ENCODE data around the gene THOC5. TPM values are rescaled to one million over a fixed set of nuclear protein-coding genes. Genes with fewer than 3 reads are reported as not detected.

Gene THOC5
- total and polyA plus RNA-seq, 7 donors = 33.8 to 56.0 (median 45.8) TPM

DNA sequence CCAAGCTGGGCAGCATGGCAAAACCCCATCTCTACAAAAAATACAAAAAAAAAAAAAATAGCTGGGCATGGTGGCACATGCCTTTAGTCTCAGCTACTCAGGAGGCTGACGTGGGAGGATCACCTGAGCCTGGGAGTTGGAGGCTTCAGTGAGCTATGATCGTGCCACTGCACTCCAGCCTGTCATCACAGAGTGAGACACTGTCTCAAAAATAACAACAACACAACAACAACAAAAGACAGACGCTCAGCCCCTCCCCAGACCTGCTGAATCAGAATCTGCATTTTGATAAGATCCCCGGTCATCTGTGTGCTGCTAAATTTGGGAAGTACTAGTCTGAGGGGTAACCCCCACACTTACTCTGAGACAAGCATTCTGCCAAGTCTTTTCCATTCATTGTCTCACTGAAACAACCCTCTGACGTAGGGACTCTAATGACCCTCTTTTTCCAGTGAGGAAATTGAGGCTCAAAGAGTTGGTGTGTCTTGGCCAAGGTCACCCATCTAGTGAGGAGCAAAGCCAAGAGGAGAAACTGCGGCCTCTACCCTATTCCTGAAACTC lies 66.1 kb downstream of the THOC5 start:
- H3K4me3 ChIP-seq = no peak overlapping the region
- TF ChIP-seq, protein P1, sequence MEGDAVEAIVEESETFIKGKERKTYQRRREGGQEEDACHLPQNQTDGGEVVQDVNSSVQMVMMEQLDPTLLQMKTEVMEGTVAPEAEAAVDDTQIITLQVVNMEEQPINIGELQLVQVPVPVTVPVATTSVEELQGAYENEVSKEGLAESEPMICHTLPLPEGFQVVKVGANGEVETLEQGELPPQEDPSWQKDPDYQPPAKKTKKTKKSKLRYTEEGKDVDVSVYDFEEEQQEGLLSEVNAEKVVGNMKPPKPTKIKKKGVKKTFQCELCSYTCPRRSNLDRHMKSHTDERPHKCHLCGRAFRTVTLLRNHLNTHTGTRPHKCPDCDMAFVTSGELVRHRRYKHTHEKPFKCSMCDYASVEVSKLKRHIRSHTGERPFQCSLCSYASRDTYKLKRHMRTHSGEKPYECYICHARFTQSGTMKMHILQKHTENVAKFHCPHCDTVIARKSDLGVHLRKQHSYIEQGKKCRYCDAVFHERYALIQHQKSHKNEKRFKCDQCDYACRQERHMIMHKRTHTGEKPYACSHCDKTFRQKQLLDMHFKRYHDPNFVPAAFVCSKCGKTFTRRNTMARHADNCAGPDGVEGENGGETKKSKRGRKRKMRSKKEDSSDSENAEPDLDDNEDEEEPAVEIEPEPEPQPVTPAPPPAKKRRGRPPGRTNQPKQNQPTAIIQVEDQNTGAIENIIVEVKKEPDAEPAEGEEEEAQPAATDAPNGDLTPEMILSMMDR (IDR thresholded peaks at IDR 0.05) = no peak
- no peak overlapping the region for H3K27ac ChIP-seq
- intact Hi-C loops (cut with DNase I) = no loop called here
- no peaks in the 10 kb centered on the region for H3K4me1 ChIP-seq
- no peaks in the 10 kb centered on the region for H3K36me3 ChIP-seq (ENCODE audit: insufficient read depth in 1 of 2, low read depth in 1 of 2)
- WGBS, 3 donors = 83 to 88% (median 87%) methylated on average over 6 of the region's 6 CpGs
- DNase-seq = no peak
- no peak for ATAC-seq
- no peaks in the 10 kb centered on the region for H3K9me3 ChIP-seq
- peaks cover 0 to 9% (median 5%) of the 10 kb centered on the region in 3 donors for H3K27me3 ChIP-seq (ENCODE audit: insufficient read depth in 3 of 3, low read length in 2 of 3)

DNA sequence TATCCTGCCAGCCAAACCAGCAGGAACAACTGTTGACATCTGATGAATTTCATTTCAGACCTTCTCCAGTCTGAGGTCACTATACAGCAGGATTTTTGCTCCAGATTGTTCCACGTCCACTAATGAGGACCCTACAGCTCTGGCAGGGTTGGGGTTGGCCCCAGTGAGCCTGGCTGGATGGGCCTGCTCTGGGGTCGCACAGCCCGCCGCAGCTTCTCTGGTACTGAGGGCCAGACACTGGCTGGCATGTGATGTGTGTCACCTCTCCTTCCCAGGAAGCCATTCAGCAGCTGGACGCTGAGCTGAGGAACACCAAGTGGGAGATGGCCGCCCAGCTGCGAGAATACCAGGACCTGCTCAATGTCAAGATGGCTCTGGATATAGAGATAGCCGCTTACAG lies 68.1 kb downstream of the THOC5 start:
- Histone ChIP-seq H3K27ac (no peak overlapping the region), H3K27me3 (ENCODE audit: insufficient read depth in 3 of 3, low read length in 2 of 3) (peaks cover 0 to 30% (median 20%) of the 10 kb centered on the region in 3 donors), H3K4me3 (no peak overlapping the region), H3K36me3 (ENCODE audit: insufficient read depth in 1 of 2, low read depth in 1 of 2) (no peaks in the 10 kb centered on the region), H3K9me3 (no peaks in the 10 kb centered on the region), H3K4me1 (peaks cover 7% of the 10 kb centered on the region)
- ATAC-seq (no peak), DNase-seq (no peak)
- intact Hi-C loops (cut with DNase I) = no loop called here
- 90 to 94% (median 92%) methylated on average over 8 of the region's 8 CpGs for WGBS, 3 donors
- TF ChIP-seq, protein P1 (IDR thresholded peaks at IDR 0.05) = no peak

DNA sequence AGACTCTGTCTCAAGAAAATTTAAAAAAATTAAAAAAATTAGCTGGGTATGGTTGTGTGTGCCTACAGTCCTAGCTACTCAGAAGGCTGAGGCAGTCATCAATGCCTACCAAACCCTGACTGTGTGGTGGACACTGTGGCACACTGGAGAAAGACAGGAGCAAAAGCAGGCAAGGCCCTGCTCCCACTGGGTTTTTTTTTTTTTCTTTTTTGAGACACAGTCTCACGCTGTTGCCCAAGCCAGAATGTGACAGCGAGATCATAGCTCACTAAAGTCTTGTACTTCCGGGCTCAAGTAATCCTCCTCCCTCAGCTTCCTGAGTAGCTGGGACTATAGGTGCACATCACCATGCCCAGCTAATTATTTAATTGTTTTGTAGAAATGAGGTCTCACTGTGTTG lies 68.9 kb downstream of the THOC5 start:
- no peaks in the 10 kb centered on the region for H3K36me3 ChIP-seq (ENCODE audit: insufficient read depth in 1 of 2, low read depth in 1 of 2)

DNA sequence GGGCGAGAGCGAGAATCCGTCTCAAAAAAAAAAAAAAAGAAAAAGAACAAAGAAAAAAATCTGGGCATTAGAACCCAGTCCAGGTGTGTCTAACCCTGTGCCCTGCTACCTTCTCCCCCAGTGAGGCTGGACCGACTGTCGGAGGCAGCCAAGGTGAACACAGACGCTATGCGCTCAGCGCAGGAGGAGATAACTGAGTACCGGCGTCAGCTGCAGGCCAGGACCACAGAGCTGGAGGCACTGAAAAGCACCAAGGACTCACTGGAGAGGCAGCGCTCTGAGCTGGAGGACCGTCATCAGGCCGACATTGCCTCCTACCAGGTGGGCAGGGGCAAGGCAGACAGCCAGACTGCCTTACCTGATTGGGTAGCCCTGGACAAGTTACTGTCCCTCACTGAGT lies 70.3 kb downstream of the THOC5 start:
- intact Hi-C loops (cut with DNase I) = no loop called here

More for the DNA sequence above, 68.9 kb downstream of the THOC5 start:
- Histone ChIP-seq H3K9me3 (no peaks in the 10 kb centered on the region), H3K27ac (no peak overlapping the region), H3K27me3 (ENCODE audit: insufficient read depth in 3 of 3, low read length in 2 of 3) (peaks cover 0 to 38% (median 27%) of the 10 kb centered on the region in 3 donors), H3K4me3 (no peak overlapping the region), H3K4me1 (peaks cover 13% of the 10 kb centered on the region)
- intact Hi-C loops (cut with DNase I) = no loop called here
- WGBS, 3 donors = 88 to 92% (median 89%) methylated on average over 3 of the region's 3 CpGs
- TF ChIP-seq, protein P1 (IDR thresholded peaks at IDR 0.05) = no peak
- DNase-seq (no peak), ATAC-seq (no peak)

More for the DNA sequence above, 70.3 kb downstream of the THOC5 start:
- Histone ChIP-seq H3K4me1 (peaks cover 13% of the 10 kb centered on the region), H3K4me3 (no peak overlapping the region), H3K27me3 (ENCODE audit: insufficient read depth in 3 of 3, low read length in 2 of 3) (peaks cover 0 to 51% (median 35%) of the 10 kb centered on the region in 3 donors), H3K36me3 (ENCODE audit: insufficient read depth in 1 of 2, low read depth in 1 of 2) (no peaks in the 10 kb centered on the region), H3K27ac (no peak overlapping the region), H3K9me3 (no peaks in the 10 kb centered on the region)
- WGBS, 3 donors = 90 to 96% (median 96%) methylated on average over 13 of the region's 13 CpGs
- TF ChIP-seq, protein P1 (IDR thresholded peaks at IDR 0.05) = no peak
- no peak for DNase-seq
- no peak for ATAC-seq
